Upper lobe of right lung (tissue), 1 donor: Measurements from ENCODE around the gene ELL. TPM values are rescaled to one million over a fixed set of nuclear protein-coding genes. Genes with fewer than 3 reads are reported as not detected.

Source experiments
- ATAC-seq: fragments of 200-7000 bp; cut with Tn5 transposase; one replicate; pipeline ENCODE4 v1.9.1; 2020; ENCODE audit warnings: mild to moderate bottlenecking, moderate library complexity
- DNase-seq: peaks from one replicate; pipeline ENCODE4 v3.0.0-alpha.2; 2020
- H3K27ac ChIP-seq: fragments of 200-600 bp; one replicate; pipeline ENCODE4 v1.8.0; 2022
- H3K27me3 ChIP-seq: fragments of 200-600 bp; one replicate; pipeline ENCODE4 v1.8.0; 2022; ENCODE audit warnings: mild to moderate bottlenecking
- H3K36me3 ChIP-seq: fragments of 200-600 bp; one replicate; pipeline ENCODE4 v1.8.0; 2022
- H3K4me1 ChIP-seq: fragments of 200-600 bp; one replicate; pipeline ENCODE4 v1.8.0; 2022
- H3K4me3 ChIP-seq: fragments of 200-600 bp; one replicate; pipeline ENCODE4 v1.8.0; 2022; ENCODE audit warnings: mild to moderate bottlenecking
- H3K9me3 ChIP-seq: fragments of 200-600 bp; one replicate; pipeline ENCODE4 v1.8.0; 2022
- CTCF ChIP-seq: fragments of 200-600 bp; IDR thresholded peaks from one replicate; pipeline ENCODE4 v1.8.0; 2022; ENCODE audit warnings: antibody characterized with exemption
- intact Hi-C: fragments of 100-400 bp; cut with DNase I; formaldehyde crosslinking; loops from one replicate; pipeline ENCODE4 v1.11.0; 2022
- total RNA-seq: library from RNA; stranded (reverse); fragmentation: NEBNext Ultra II Directional; extraction: Animal tissue kit (Norgen Biotek cat#: 25700); gene quantifications from one replicate; pipeline ENCODE4 v1.2.1, GENCODE V29; 2021
- donor health status: DM: no; HTN: yes; CAD: no; lungs with severe emphysema.

Gene ELL
- total RNA-seq, 1 donor from 2014 or later: 17.7 TPM

DNA sequence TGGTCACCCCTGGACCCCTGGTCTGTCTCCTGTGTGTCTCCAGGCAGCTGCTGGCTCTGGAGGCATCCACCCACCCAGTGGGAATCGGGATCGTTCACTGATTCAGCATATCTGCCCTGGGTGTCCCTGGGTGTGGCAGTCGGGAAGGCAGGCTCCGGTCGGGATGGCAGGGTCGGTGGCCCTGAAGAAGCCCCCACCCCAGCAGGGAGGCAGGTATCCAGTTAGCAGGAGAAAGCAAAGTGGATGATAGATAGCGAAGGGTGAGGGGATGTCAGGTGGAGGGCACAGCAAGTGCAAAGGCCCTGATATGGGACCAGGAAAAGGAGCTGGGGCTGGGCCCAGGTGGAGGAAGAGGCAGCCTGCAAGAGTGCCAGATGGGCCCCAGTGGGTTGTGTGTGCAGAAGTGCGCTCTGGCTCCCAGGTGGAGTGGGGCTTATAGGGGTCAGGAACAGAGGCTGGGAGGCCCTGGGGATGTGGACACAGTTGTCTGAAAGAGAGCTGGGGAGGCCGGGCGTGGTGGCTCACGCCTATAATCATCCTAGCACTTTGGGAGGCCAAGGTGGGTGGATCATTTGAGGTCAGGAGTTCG is 100.4 kb downstream of the ELL start:
- H3K4me3 ChIP-seq: no peak overlapping the region
- no peak for TF ChIP-seq CTCF
- no peak for DNase-seq
- H3K9me3 ChIP-seq: no peaks in the 10 kb centered on the region
- no peaks in the 10 kb centered on the region for H3K27me3 ChIP-seq
- intact Hi-C loops: no loop called here
- no peak overlapping the region for H3K27ac ChIP-seq
- no peak for ATAC-seq
- no peaks in the 10 kb centered on the region for H3K36me3 ChIP-seq
- H3K4me1 ChIP-seq: peaks cover 47% of the 10 kb centered on the region

- intact Hi-C loops: no loop called here
- Histone ChIP-seq H3K27me3 (no peaks in the 10 kb centered on the region), H3K4me3 (peak overlapping the region; percentile 72), H3K27ac (no peak overlapping the region), H3K36me3 (no peaks in the 10 kb centered on the region), H3K4me1 (peaks cover 48% of the 10 kb centered on the region), H3K9me3 (no peaks in the 10 kb centered on the region)
- TF ChIP-seq CTCF: no peak
- no peak for DNase-seq
- no peak for ATAC-seq
Observed at GRCh38 chr19:18420930-18421329, 100.9 kb downstream of the ELL start.

DNA sequence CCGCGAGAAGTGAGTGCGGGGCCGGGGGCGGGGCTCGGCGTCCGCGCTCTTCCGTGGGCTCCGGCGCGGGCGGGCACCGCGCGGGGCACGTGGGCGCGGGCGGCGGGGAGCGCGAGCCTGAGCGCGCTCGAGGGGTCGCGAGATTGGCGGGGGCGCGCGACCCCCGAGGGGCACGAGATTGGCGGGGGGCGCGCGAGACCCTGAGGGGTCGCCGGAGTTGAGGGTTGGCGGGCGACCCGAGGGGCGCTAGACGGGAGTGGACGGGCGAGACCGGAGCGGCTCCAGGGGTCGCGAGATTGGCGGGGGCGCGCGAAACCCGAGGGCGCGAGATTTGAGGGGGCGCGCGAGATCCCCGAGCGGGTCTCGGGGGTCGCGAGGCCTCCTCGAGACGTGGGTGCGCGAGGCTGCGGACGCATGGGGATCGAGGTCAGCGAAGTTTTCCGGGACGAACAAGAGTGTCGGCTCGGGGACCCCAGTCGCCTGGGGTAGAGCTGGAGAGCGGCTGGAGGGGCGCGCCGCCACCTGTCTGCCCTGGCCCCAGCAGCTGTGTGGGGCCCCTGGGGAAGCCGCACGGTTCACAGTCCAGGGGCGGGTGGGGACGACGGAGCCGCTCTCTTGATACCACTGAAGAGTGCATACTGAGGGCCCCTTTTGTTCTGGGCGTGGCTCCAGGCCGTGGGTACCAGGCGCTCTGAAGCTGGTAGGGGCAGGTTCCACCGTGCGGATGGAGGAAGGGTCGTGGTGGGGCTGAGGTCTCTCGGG is 102.0 kb downstream of the ELL start:
- H3K9me3 ChIP-seq: no peaks in the 10 kb centered on the region
- H3K4me1 ChIP-seq: peaks cover 53% of the 10 kb centered on the region
- DNase-seq (peak; percentile 75), ATAC-seq (no peak)
- peak overlapping the region; percentile 72 for H3K4me3 ChIP-seq
- peak overlapping the region; percentile 92 for H3K27ac ChIP-seq
- intact Hi-C loops: no loop called here
- H3K27me3 ChIP-seq: no peaks in the 10 kb centered on the region
- TF ChIP-seq CTCF: no peak
- H3K36me3 ChIP-seq: no peaks in the 10 kb centered on the region

DNA sequence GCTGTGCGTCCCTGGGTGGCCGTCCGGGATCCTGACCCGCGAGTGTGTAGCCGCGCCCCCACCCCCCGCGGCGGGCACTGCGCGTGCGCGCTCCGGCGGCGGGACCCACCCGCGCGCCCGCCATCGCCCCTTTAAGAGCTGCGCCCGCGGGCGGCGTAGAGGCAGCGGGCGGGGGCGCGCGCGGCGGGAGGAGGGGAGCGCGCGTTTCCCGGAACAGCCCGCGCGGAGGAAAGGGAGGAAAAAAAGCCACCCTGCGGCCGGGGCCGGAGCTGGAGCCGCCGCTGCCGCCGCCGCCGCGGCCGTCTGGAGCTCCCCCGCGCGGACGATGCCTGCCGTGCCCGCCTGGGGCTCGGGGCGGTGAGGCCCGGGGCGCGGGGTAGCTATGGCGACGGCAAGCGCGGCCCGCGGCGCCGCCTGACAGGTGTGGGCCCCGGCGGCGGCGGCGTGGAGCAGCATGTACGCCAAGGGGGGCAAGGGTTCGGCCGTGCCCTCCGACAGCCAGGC is 102.6 kb downstream of the ELL start, which contains the start of gene SSBP4:
SSBP4 (plus strand) TSS at position 204 of the 504 bp plus-strand sequence; CDS start at position 455, 251 bp downstream.
- H3K27ac ChIP-seq: peak within 1 kb of the TSS; percentile 92
- H3K4me1 ChIP-seq: peaks cover 59% of the 10 kb centered on the region
- no peaks in the 10 kb centered on the region for H3K36me3 ChIP-seq
- no peaks in the 10 kb centered on the region for H3K9me3 ChIP-seq
- intact Hi-C loops: no loop called here
- peak; percentile 29 for TF ChIP-seq CTCF
- ATAC-seq (peak; percentile 61), DNase-seq (peak; percentile 86)
- peak within 1 kb of the TSS; percentile 72 for H3K4me3 ChIP-seq
- H3K27me3 ChIP-seq: no peaks in the 10 kb centered on the region

GRCh38 chr19:18418483-18419194 is 103.2 kb downstream of the ELL start:
- intact Hi-C loops: no loop called here
- H3K27ac ChIP-seq: peak overlapping the region; percentile 92
- H3K36me3 ChIP-seq: no peaks in the 10 kb centered on the region
- H3K4me1 ChIP-seq: peaks cover 61% of the 10 kb centered on the region
- ATAC-seq (peak; percentile 7), DNase-seq (peak; percentile 82)
- peak overlapping the region; percentile 72 for H3K4me3 ChIP-seq
- no peaks in the 10 kb centered on the region for H3K27me3 ChIP-seq
- TF ChIP-seq CTCF: no peak
- no peaks in the 10 kb centered on the region for H3K9me3 ChIP-seq
